H1 (cell line): ENCODE measurements around the gene NEUROD4. TPM values are rescaled to one million over a fixed set of nuclear protein-coding genes. Genes with fewer than 3 reads are reported as not detected.

Source experiments
- CTCF ChIA-PET: fragments of 300-600 bp; sonication (Branson Sonifier 250); formaldehyde crosslinking; loops from one replicate; lab custom pipeline; 2021; ENCODE audit not compliant: partially characterized antibody; lab: Charles Lee
- POLR2A ChIA-PET: fragments of 300-600 bp; sonication (Branson Sonifier 250); formaldehyde crosslinking; loops from one replicate; lab custom pipeline; 2021; ENCODE audit warnings: inconsistent platforms; ENCODE audit not compliant: partially characterized antibody; lab: Charles Lee
- DNase-seq, 2 experiments: peaks; one replicate each; pipeline versions ENCODE4 v3.0.0 to v3.0.0-alpha.2; 2010 to 2022; ENCODE audit warnings: low spot score in 2 of 2, low read depth in 1 of 2, mixed read lengths in 1 of 2
- FAIRE-seq: peaks from 2 replicates; lab custom pipeline; 2011; peaks lifted over from hg19 to GRCh38; lab: Jason Lieb, UNC
- H2AFZ ChIP-seq: 2 replicates; pipeline ENCODE4 v1.8.1; 2012; ENCODE audit warnings: low read length, inconsistent platforms
- H2AK5ac ChIP-seq: 2 replicates; pipeline ENCODE4 v1.6.1; 2013; ENCODE audit warnings: low read depth, low read length
- H2BK120ac ChIP-seq: replicated peaks from 2 replicates; pipeline ENCODE3; 2013; ENCODE audit warnings: low read depth, low read length, inconsistent platforms
- H2BK12ac ChIP-seq: 2 replicates; pipeline ENCODE4 v1.6.1; 2013; ENCODE audit warnings: low read depth, low read length
- H2BK15ac ChIP-seq: 2 replicates; pipeline ENCODE4 v1.6.1; 2013; ENCODE audit warnings: low read length
- H2BK20ac ChIP-seq: 2 replicates; pipeline ENCODE4 v1.6.1; 2013; ENCODE audit warnings: low read length
- H2BK5ac ChIP-seq: 2 replicates; pipeline ENCODE4 v1.6.1; 2013; ENCODE audit warnings: low read depth, low read length
- H3K14ac ChIP-seq: 2 replicates; pipeline ENCODE4 v1.6.1; 2013; ENCODE audit warnings: inconsistent platforms; ENCODE audit not compliant: insufficient read length
- H3K18ac ChIP-seq: 2 replicates; pipeline ENCODE4 v1.6.1; 2013; ENCODE audit warnings: low read length; ENCODE audit errors: extremely low read depth
- H3K23ac ChIP-seq: 2 replicates; pipeline ENCODE4 v1.6.1; 2013; ENCODE audit warnings: inconsistent platforms; ENCODE audit not compliant: insufficient read length
- H3K23me2 ChIP-seq: 2 replicates; pipeline ENCODE4 v1.6.1; 2013; ENCODE audit warnings: low read depth, low read length
- H3K27ac ChIP-seq: 2 replicates; pipeline ENCODE4 v1.6.1; 2011; ENCODE audit warnings: low read depth, low read length, inconsistent platforms
- H3K27me3 ChIP-seq, 4 experiments: replicated peaks in 1 of 4; 1 replicate in 1 of 4; 2 replicates in 3 of 4; pipeline versions ENCODE4 v1.6.1 to v1.8.1; 2011 to 2013; ENCODE audit warnings: low read length in 3 of 4, mild to moderate bottlenecking in 3 of 4, inconsistent platforms in 2 of 4, mixed read lengths in 2 of 4, moderate library complexity in 1 of 4; ENCODE audit not compliant: control insufficient read depth in 3 of 4, insufficient read depth in 3 of 4; ENCODE audit errors: extremely low read depth in 1 of 4
- H3K36me3 ChIP-seq, 4 experiments: 2 replicates each; pipeline versions ENCODE4 v1.6.1 to v1.8.1; 2011 to 2013; ENCODE audit warnings: mild to moderate bottlenecking in 4 of 4, low read length in 3 of 4, moderate library complexity in 2 of 4, control low read depth in 1 of 4, inconsistent platforms in 1 of 4; ENCODE audit not compliant: insufficient read depth in 4 of 4, control insufficient read depth in 2 of 4
- H3K4ac ChIP-seq: replicated peaks from 2 replicates; pipeline ENCODE3; 2013; ENCODE audit warnings: low read length, low read depth, mixed read lengths, inconsistent platforms; ENCODE audit not compliant: insufficient read length
- H3K4me1 ChIP-seq, 4 experiments: replicated peaks in 1 of 4; 1 replicate in 1 of 4; 2 replicates in 3 of 4; pipeline versions ENCODE4 v1.6.1 to v1.8.1; 2011 to 2013; ENCODE audit warnings: low read length in 3 of 4, inconsistent platforms in 2 of 4, mixed read lengths in 1 of 4; ENCODE audit not compliant: insufficient read depth in 4 of 4, control insufficient read depth in 3 of 4
- H3K4me2 ChIP-seq, 2 experiments: 2 replicates each; pipeline versions ENCODE4 v1.6.1 to v1.8.1; 2011 to 2013; ENCODE audit warnings: low read depth in 2 of 2, low read length in 2 of 2, control low read depth in 1 of 2, inconsistent platforms in 1 of 2, mild to moderate bottlenecking in 1 of 2; ENCODE audit not compliant: insufficient read depth in 1 of 2
- H3K4me3 ChIP-seq, 4 experiments: fragments of 200-600, 300-600 bp in 1 of 4; sonication (generic), shearing (Covaris generic), sonication (Bioruptor Twin) in 1 of 4; 2 replicates each; pipeline versions ENCODE4 v1.5.1 to v1.8.1; 2011 to 2016; ENCODE audit warnings: low read length in 4 of 4, low read depth in 3 of 4, control low read depth in 2 of 4, inconsistent platforms in 2 of 4, mild to moderate bottlenecking in 2 of 4, mixed read lengths in 1 of 4, moderate library complexity in 1 of 4; ENCODE audit not compliant: insufficient read depth in 2 of 4; ENCODE audit errors: extremely low read depth in 1 of 4
- H3K56ac ChIP-seq: replicated peaks from 2 replicates; pipeline ENCODE3; 2013; ENCODE audit warnings: low read depth, mild to moderate bottlenecking, mixed read lengths, low read length, inconsistent platforms; ENCODE audit not compliant: insufficient read length
- H3K79me1 ChIP-seq: 2 replicates; pipeline ENCODE4 v1.6.1; 2013; ENCODE audit warnings: low read depth, low read length, control low read depth
- H3K79me2 ChIP-seq, 2 experiments: 2 replicates each; pipeline versions ENCODE4 v1.6.1 to v1.8.1; 2012 to 2013; ENCODE audit warnings: low read length in 2 of 2, mild to moderate bottlenecking in 2 of 2, inconsistent platforms in 1 of 2; ENCODE audit not compliant: insufficient read depth in 2 of 2, control insufficient read depth in 1 of 2
- H3K9ac ChIP-seq, 4 experiments: replicated peaks in 1 of 4; 1 replicate in 1 of 4; 2 replicates in 3 of 4; pipeline versions ENCODE4 v1.6.1 to v1.8.1; 2011 to 2013; ENCODE audit warnings: low read depth in 3 of 4, low read length in 3 of 4, control low read depth in 2 of 4, mild to moderate bottlenecking in 2 of 4, moderate library complexity in 2 of 4, inconsistent platforms in 1 of 4; ENCODE audit errors: extremely low read depth in 1 of 4
- H3K9me3 ChIP-seq, 2 experiments: 2 replicates each; pipeline versions ENCODE4 v1.6.1 to v1.8.1; 2012 to 2013; ENCODE audit warnings: mild to moderate bottlenecking in 2 of 2, moderate library complexity in 2 of 2, control low read depth in 1 of 2, inconsistent platforms in 1 of 2, low read depth in 1 of 2, low read length in 1 of 2, mixed read lengths in 1 of 2; ENCODE audit not compliant: insufficient read depth in 2 of 2
- H4K20me1 ChIP-seq, 2 experiments: replicated peaks in 1 of 2; 2 replicates each; pipeline versions ENCODE3 to v1.8.1; 2011 to 2013; ENCODE audit warnings: inconsistent platforms in 2 of 2, low read length in 2 of 2, mild to moderate bottlenecking in 1 of 2; ENCODE audit not compliant: insufficient read depth in 2 of 2, control insufficient read depth in 1 of 2
- H4K5ac ChIP-seq: 2 replicates; pipeline ENCODE4 v1.6.1; 2013; ENCODE audit warnings: low read length, low read depth, mixed read lengths, inconsistent platforms; ENCODE audit not compliant: insufficient read length
- H4K8ac ChIP-seq: 2 replicates; pipeline ENCODE4 v1.8.0; 2013; ENCODE audit warnings: mild to moderate bottlenecking, moderate library complexity, low read length, inconsistent platforms; ENCODE audit not compliant: insufficient read depth; ENCODE audit errors: extremely low read depth
- H4K91ac ChIP-seq: replicated peaks from 2 replicates; pipeline ENCODE3; 2013; ENCODE audit warnings: low read length, mixed read lengths, inconsistent platforms; ENCODE audit not compliant: insufficient read length
- ASH2L ChIP-seq: fragments of 200-600, 300-600 bp; sonication (generic); IDR thresholded peaks from one replicate; pipeline ENCODE4 v1.7.1; 2017; ENCODE audit warnings: low read length
- CHD1 ChIP-seq: IDR thresholded peaks from 2 replicates; pipeline ENCODE4 v1.6.1; 2012; ENCODE audit warnings: low read depth, low read length, improper control_type of control experiment
- TEAD4 ChIP-seq: IDR thresholded peaks from 2 replicates; pipeline ENCODE4 v1.6.1; 2012; ENCODE audit warnings: low read depth, low read length, inconsistent platforms, mixed read lengths
- ZNF274 ChIP-seq: IDR thresholded peaks from 2 replicates; pipeline ENCODE4 v1.7.0; 2012; ENCODE audit warnings: low read length, borderline replicate concordance; ENCODE audit errors: extremely low read depth
- WGBS, 2 experiments: shearing (Covaris generic) in 1 of 2; methylation state at CpG; one replicate each; pipeline versions ENCODE4 v1.1.6 to v1.1.7; 2013 to 2015; ENCODE audit warnings: low lambda C conversion rate in 2 of 2, mixed read lengths in 2 of 2, inconsistent platforms in 1 of 2, low coverage in 1 of 2, missing lambda C conversion rate in 1 of 2; ENCODE audit not compliant: insufficient replicate concordance in 2 of 2, insufficient coverage in 1 of 2, insufficient read length in 1 of 2; ENCODE audit errors: extremely low coverage in 1 of 2, missing lambda C conversion rate in 1 of 2; 5-methylcytosine and 5-hydroxymethylcytosine counted together
- polyA plus RNA-seq, 7 experiments: library from polyadenylated mRNA; depleted of rRNA in 3 of 7; stranded (reverse) in 5 of 7; unstranded in 2 of 7; fragments of >200 nt in 5 of 7; fragments of 200-250 nt in 2 of 7; gene quantifications; 1 replicate in 5 of 7; 2 replicates in 1 of 7; 4 replicates in 1 of 7; pipeline versions ENCODE4 v1.2.1 to v1.2.3, GENCODE V29; 2011 to 2013; ENCODE audit warnings: missing spikeins in 2 of 7, mixed read lengths in 2 of 7
- total RNA-seq: library from RNA; stranded (reverse); fragmentation: NEBNext Ultra II Directional; extraction: Animal tissue kit (Norgen Biotek cat#: 25700); gene quantifications from 2 replicates; pipeline ENCODE4 v1.2.1, GENCODE V29; 2021

NEUROD4 gene
- total and polyA plus RNA-seq, 2 of the 8 experiments (the other 6 are each of a cell fraction or from before 2014, with no cell fraction given) = not detected

GRCh38 chr12:55036326-55037115, 16.7 kb downstream of the NEUROD4 start:
- Histone ChIP-seq H3K4me2 (no peak overlapping the region), H3K56ac (no peak overlapping the region), H4K20me1 (no peaks in the 10 kb centered on the region), H3K14ac (no peak overlapping the region), H2BK12ac (no peak overlapping the region), H2BK120ac (no peak overlapping the region), H2AFZ (no peak overlapping the region; the same call in 1 of the 2 replicates), H3K23me2 (no peaks in the 10 kb centered on the region), H2BK5ac (no peak overlapping the region), H3K4me3 (no peak overlapping the region), H3K79me1 (no peaks in the 10 kb centered on the region), H3K27ac (no peak overlapping the region), H3K23ac (no peak overlapping the region), H3K79me2 (no peaks in the 10 kb centered on the region), H3K9me3 (no peaks in the 10 kb centered on the region), H3K36me3 (no peaks in the 10 kb centered on the region), H4K8ac (no peak overlapping the region), H2BK20ac (no peak overlapping the region), H3K9ac (no peak overlapping the region), H2AK5ac (no peak overlapping the region), H4K5ac (no peak overlapping the region), H3K4me1 (peaks cover 0 to 2% (median 0%) of the 10 kb centered on the region in 4 experiments; a peak in 1 of 7 replicates), H3K4ac (no peak overlapping the region), H4K91ac (no peak overlapping the region), H2BK15ac (no peak overlapping the region), H3K18ac (no peak overlapping the region), H3K27me3 (no peaks in the 10 kb centered on the region)
- ChIA-PET POLR2A (no interaction called here), CTCF (interaction anchor here (2.0 kb wide), 1 partner anchor 36 kb away, joined by 7 read pairs; no protein-coding TSS in a partner anchor)
- DNase-seq (no peak), FAIRE-seq (no peak)
- 94% methylated on average over 5 of the region's 5 CpGs; no CpG with 5 or more reads in 1 of the 2 experiments for WGBS, 2 experiments
- TF ChIP-seq CHD1 (no peak), ASH2L (no peak), ZNF274 (no peak), TEAD4 (no peak)
